ENCODE data around the gene RNF166. TPM values are rescaled to one million over a fixed set of nuclear protein-coding genes. Genes with fewer than 3 reads are reported as not detected.

The RNF166 gene
- total and polyA plus RNA-seq, 4 donors = 7.8 to 27.2 (median 23.5) TPM

DNA sequence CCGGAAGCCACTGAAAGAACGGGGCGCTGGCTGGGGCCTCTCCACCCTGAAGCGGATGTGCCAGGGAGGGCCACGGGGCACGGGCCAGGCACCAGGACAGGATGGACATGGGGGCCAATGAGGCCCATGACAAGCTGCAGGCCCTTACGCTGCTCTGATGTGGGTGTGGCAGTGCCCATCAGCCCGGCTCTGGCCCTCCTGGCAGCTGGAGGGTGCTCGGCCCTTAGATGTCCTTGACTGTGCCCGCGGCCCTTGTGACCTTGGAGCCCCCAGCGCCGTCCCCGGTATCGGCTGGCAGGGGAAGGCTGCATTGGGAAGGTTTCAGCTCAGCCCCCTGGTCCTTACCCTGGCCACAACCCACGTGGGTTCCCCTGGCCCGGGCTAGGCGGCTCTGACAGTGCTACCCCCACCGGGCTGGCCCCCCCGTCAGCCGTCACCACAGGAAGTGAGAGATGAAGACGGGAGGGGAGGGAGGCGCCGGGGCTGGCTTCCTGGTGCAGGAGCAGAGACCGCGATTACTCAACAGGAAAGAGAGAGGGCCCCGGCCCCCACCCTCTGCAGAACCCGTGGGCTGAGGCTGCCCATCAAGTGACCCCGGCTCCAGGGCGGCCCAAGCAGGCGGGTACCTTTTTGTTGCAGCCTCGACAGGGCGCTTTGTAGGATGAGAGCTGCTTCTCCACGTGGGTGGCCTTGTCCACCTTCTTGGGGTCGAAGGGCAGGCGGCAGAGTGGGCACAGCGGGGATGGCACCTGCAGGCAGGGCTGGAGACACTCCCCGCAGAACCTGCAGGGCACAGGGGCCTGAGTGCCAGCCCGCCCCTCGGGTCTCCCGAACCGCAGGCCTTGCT lies 5.3 kb downstream of the RNF166 start:
- Histone ChIP-seq H3K4me3 (ENCODE audit: low read depth, low read length) (no peak overlapping the region), H3K9me3 (ENCODE audit: control insufficient read depth, insufficient read depth, low read length) (no peaks in the 10 kb centered on the region), H3K4me1 (ENCODE audit: control insufficient read depth, insufficient read depth, low read length) (peaks cover 46% of the 10 kb centered on the region), H3K27me3 (ENCODE audit: control insufficient read depth, insufficient read depth, low read length) (no peaks in the 10 kb centered on the region), H3K27ac (ENCODE audit: low read depth, low read length) (no peak overlapping the region), H3K36me3 (ENCODE audit: control insufficient read depth, insufficient read depth, low read length) (peaks cover 81% of the 10 kb centered on the region)
- 81% methylated on average over 42 of the region's 42 CpGs for WGBS (ENCODE audit: insufficient coverage)
- peak in 1 of 6 donors; percentile 41 for DNase-seq (ENCODE audit: low read depth in 4 of 6, low spot score in 6 of 6)

DNA sequence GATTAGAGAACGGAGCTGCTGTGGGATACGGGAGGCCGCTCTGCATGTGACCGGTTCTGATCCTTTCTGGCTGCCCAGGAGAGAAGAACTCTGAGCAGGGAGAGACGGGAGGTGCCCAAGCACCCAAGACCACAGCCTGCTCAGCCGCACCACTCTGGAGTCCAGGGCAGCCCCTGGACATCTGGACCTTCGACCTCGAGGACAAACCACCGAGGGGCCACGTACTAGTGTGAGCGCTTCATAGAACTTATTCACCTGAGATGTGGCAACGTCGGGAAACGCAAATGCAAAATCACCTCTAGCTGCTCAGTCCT lies 5.9 kb downstream of the RNF166 start:
- peaks cover 87% of the 10 kb centered on the region for H3K36me3 ChIP-seq (ENCODE audit: control insufficient read depth, insufficient read depth, low read length)
- no peak overlapping the region for H3K27ac ChIP-seq (ENCODE audit: low read depth, low read length)
- H3K4me1 ChIP-seq (ENCODE audit: control insufficient read depth, insufficient read depth, low read length) = peaks cover 42% of the 10 kb centered on the region
- no peak for DNase-seq (ENCODE audit: low read depth in 4 of 6, low spot score in 6 of 6)
- H3K4me3 ChIP-seq (ENCODE audit: low read depth, low read length) = no peak overlapping the region
- WGBS (ENCODE audit: insufficient coverage) = 95% methylated on average over 14 of the region's 14 CpGs
- no peaks in the 10 kb centered on the region for H3K27me3 ChIP-seq (ENCODE audit: control insufficient read depth, insufficient read depth, low read length)
- H3K9me3 ChIP-seq (ENCODE audit: control insufficient read depth, insufficient read depth, low read length) = no peaks in the 10 kb centered on the region

DNA sequence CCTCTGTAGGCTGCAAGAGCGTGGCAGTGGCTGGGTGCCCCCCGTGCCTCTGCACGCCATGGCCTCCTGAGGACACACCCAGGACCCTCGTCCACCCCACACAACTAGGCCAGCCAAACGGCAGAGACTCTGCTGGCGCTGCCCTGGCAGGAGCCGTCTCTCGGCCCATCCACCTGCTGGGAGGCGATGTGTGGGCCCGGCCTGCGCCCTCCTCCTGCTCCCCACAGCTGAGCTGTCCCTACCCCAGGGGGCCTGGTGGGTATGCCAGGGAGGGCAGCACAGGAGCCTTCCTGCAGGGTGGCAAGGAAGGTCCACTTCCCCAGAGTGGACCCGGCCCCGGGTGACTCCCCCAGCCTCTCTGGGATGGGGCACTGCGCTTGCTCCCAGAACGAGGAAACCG lies 7.0 kb downstream of the RNF166 start:
- peaks cover 31% of the 10 kb centered on the region for H3K4me1 ChIP-seq (ENCODE audit: control insufficient read depth, insufficient read depth, low read length)
- no peak overlapping the region for H3K4me3 ChIP-seq (ENCODE audit: low read depth, low read length)
- H3K27me3 ChIP-seq (ENCODE audit: control insufficient read depth, insufficient read depth, low read length) = no peaks in the 10 kb centered on the region
- WGBS (ENCODE audit: insufficient coverage) = 91% methylated on average over 16 of the region's 16 CpGs
- no peak overlapping the region for H3K27ac ChIP-seq (ENCODE audit: low read depth, low read length)
- H3K36me3 ChIP-seq (ENCODE audit: control insufficient read depth, insufficient read depth, low read length) = peaks cover 98% of the 10 kb centered on the region
- no peaks in the 10 kb centered on the region for H3K9me3 ChIP-seq (ENCODE audit: control insufficient read depth, insufficient read depth, low read length)
- no peak for DNase-seq (ENCODE audit: low read depth in 4 of 6, low spot score in 6 of 6)

DNA sequence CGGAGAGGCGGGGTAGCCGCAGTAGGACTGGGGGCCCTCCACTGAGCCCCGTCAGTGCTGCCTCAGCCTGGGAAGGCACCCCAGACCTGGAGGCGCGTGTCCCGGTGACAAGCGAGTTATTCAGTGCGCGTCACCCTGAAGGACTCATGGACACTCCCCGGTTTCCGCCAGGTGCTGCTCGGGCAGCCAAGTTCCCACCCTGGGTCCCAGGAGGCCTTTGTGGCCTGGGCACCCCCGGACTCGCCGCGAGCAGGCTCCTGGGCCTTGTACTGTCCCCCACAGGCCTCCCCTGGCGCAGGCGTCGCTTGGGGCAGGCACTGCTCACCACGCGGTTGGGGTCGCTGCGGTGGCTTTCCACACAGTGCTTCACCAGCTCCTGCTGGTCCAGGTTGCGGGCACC lies 7.6 kb downstream of the RNF166 start:
- Histone ChIP-seq H3K27me3 (ENCODE audit: control insufficient read depth, insufficient read depth, low read length) (no peaks in the 10 kb centered on the region), H3K4me1 (ENCODE audit: control insufficient read depth, insufficient read depth, low read length) (peaks cover 27% of the 10 kb centered on the region), H3K9me3 (ENCODE audit: control insufficient read depth, insufficient read depth, low read length) (no peaks in the 10 kb centered on the region), H3K36me3 (ENCODE audit: control insufficient read depth, insufficient read depth, low read length) (peaks cover 95% of the 10 kb centered on the region), H3K4me3 (ENCODE audit: low read depth, low read length) (no peak overlapping the region), H3K27ac (ENCODE audit: low read depth, low read length) (no peak overlapping the region)
- WGBS (ENCODE audit: insufficient coverage) = 96% methylated on average over 25 of the region's 25 CpGs
- DNase-seq (ENCODE audit: low read depth in 4 of 6, low spot score in 6 of 6) = no peak

DNA sequence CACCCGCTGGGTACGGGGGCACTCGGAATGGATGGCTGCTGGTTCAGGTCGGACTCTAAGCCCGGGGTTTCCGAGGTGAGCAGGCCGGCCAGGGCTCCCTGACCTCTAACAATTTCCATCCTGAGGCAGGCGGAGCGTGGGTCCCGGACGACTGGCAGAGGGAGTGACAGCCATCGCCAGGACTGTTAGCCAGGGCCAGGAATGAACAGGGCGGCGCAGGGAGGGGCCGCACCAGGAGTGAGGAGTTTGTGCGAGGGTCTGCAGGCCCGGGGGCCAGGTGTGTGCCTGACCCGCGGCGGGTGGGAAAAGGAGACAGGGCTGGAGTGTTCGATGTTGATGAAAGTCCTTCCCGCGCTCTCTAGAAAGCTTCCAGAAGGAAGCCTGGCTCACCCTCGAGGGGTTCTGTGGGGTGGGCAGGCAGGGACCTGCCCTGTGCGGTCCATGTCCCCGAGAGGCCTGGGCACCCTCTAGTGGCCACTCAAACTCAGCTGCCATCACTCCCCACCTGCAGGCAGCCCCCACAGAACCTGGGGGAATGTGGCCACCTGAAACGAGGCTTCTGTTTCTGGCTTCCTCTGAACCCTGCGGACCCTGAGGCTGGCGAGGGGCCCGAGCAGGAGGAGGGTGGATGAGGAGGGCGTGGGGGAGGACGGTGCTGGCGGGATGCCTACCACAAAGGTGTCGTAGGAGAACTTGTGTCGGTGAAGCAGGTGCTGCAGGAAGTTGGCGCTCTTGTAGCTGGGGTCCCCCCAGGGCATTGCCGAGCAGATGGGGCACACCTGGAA lies 8.2 kb downstream of the RNF166 start:
- 91% methylated on average over 36 of the region's 37 CpGs for WGBS (ENCODE audit: insufficient coverage)

DNA sequence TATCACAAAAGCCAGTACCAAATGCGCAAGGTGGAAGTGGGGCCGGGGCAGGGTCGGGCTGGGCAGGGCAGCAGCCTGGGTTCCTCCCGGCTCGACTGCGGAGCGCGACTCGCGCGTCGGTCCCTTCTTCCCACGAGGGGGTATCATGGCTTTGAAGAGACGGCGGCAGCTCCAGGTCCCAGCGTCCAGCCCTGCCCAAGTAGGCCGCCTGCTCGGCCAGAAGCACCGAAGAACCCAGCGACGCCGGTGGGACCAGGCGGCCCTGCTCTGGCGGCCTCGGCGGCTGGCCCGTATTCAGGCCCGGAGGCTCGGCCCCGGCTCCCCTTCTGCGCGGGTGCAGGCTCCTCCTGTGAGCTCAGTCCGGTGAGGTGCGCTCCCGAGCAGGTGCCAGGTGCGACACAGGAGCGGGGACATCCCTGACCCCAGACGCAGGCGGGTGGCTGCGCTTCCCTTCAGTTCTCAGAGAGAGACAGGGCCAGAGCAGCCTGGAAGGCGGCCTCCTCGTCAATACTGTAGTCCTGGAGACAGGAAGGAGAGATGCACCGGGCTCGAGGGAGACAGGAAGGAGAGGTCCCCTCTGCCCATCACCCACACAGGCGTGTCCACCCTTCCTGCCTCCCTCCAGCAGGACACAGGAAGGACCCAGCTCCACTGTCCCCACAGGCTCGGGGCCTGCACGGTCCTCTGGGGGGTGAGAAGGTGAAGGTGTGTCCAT lies 8.9 kb downstream of the RNF166 start:
- no peaks in the 10 kb centered on the region for H3K9me3 ChIP-seq (ENCODE audit: control insufficient read depth, insufficient read depth, low read length)
- WGBS (ENCODE audit: insufficient coverage) = 93% methylated on average over 42 of the region's 47 CpGs
- H3K4me1 ChIP-seq (ENCODE audit: control insufficient read depth, insufficient read depth, low read length) = peaks cover 19% of the 10 kb centered on the region
- peaks cover 82% of the 10 kb centered on the region for H3K36me3 ChIP-seq (ENCODE audit: control insufficient read depth, insufficient read depth, low read length)
- H3K27ac ChIP-seq (ENCODE audit: low read depth, low read length) = no peak overlapping the region
- H3K27me3 ChIP-seq (ENCODE audit: control insufficient read depth, insufficient read depth, low read length) = no peaks in the 10 kb centered on the region
- no peak overlapping the region for H3K4me3 ChIP-seq (ENCODE audit: low read depth, low read length)
- DNase-seq (ENCODE audit: low read depth in 4 of 6, low spot score in 6 of 6) = no peak

More for the DNA sequence above, 8.2 kb downstream of the RNF166 start:
- H3K9me3 ChIP-seq (ENCODE audit: control insufficient read depth, insufficient read depth, low read length) = no peaks in the 10 kb centered on the region
- H3K27me3 ChIP-seq (ENCODE audit: control insufficient read depth, insufficient read depth, low read length) = no peaks in the 10 kb centered on the region
- H3K4me3 ChIP-seq (ENCODE audit: low read depth, low read length) = no peak overlapping the region
- DNase-seq (ENCODE audit: low read depth in 4 of 6, low spot score in 6 of 6) = no peak
- H3K36me3 ChIP-seq (ENCODE audit: control insufficient read depth, insufficient read depth, low read length) = peaks cover 89% of the 10 kb centered on the region
- peaks cover 21% of the 10 kb centered on the region for H3K4me1 ChIP-seq (ENCODE audit: control insufficient read depth, insufficient read depth, low read length)
- H3K27ac ChIP-seq (ENCODE audit: low read depth, low read length) = no peak overlapping the region

DNA sequence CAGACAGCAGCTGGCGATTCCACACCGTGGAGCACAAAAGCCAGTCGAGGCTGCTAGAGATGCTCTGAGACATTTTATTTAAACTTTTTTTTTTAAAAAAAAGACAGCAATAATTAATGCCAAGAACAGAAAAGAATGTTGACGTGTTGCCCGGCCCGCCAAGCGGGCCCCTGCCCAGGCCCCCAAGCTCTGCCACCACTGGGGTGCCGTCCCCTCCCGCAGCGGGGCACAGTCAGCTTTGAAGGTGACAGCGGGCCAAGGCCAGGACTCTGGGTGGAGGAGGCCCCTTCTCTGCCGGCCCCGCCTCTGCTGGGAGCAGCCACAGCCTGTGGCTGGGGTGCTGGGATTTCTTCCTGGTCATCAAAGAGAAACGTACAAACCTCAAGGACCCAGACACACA lies 9.8 kb downstream of the RNF166 start:
- Histone ChIP-seq H3K27ac (ENCODE audit: low read depth, low read length) (no peak overlapping the region), H3K27me3 (ENCODE audit: control insufficient read depth, insufficient read depth, low read length) (no peaks in the 10 kb centered on the region), H3K4me3 (ENCODE audit: low read depth, low read length) (no peak overlapping the region), H3K36me3 (ENCODE audit: control insufficient read depth, insufficient read depth, low read length) (peaks cover 73% of the 10 kb centered on the region), H3K4me1 (ENCODE audit: control insufficient read depth, insufficient read depth, low read length) (peaks cover 10% of the 10 kb centered on the region), H3K9me3 (ENCODE audit: control insufficient read depth, insufficient read depth, low read length) (no peaks in the 10 kb centered on the region)
- DNase-seq (ENCODE audit: low read depth in 4 of 6, low spot score in 6 of 6) = no peak
- 86% methylated on average over 11 of the region's 14 CpGs for WGBS (ENCODE audit: insufficient coverage)

DNA sequence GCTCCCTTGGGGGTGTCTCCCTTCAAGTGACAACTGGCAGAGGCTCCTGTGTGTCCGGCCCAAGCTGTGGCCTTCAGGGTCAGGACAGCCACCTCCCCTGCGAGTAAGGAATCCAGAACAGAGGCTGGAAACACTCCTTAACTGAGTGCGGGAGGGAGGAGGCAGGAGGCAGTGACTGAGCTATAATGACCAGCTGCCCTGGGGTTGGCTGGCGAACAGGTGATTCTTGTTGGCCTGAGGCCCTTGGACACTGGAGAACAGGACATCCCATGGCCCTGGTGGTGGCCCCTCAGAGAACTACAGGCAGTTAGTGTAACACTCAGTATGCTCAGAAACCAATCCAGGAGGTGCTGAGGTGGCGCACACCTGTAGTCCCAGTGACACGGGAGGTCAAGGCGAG lies 10.5 kb downstream of the RNF166 start:
- Histone ChIP-seq H3K9me3 (ENCODE audit: control insufficient read depth, insufficient read depth, low read length) (no peaks in the 10 kb centered on the region), H3K27me3 (ENCODE audit: control insufficient read depth, insufficient read depth, low read length) (no peaks in the 10 kb centered on the region), H3K36me3 (ENCODE audit: control insufficient read depth, insufficient read depth, low read length) (peaks cover 66% of the 10 kb centered on the region), H3K4me1 (ENCODE audit: control insufficient read depth, insufficient read depth, low read length) (peaks cover 5% of the 10 kb centered on the region), H3K4me3 (ENCODE audit: low read depth, low read length) (no peak overlapping the region), H3K27ac (ENCODE audit: low read depth, low read length) (no peak overlapping the region)
- 87% methylated on average over 7 of the region's 7 CpGs for WGBS (ENCODE audit: insufficient coverage)
- no peak for DNase-seq (ENCODE audit: low read depth in 4 of 6, low spot score in 6 of 6)

DNA sequence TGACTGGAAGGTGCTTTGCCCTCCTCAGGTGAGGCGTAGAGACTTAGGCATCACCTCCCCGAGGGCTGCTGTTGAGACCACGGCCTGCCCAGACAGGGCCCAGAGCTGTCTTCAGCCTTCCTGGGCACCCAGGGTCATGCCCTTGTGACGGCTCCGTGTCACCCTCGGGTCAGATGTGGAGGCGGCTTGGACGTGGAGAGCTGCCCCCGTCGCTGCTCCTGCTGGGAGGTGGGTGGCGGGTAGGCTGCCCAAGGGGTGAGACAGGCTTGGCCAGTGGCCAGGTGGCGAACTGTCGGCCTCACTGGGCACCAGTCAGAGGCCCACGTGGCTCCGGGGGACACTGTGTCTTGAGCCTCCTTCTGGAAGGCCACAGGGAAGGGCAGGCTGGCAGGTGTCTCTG lies 11.0 kb downstream of the RNF166 start:
- Histone ChIP-seq H3K27me3 (ENCODE audit: control insufficient read depth, insufficient read depth, low read length) (no peaks in the 10 kb centered on the region), H3K4me1 (ENCODE audit: control insufficient read depth, insufficient read depth, low read length) (no peaks in the 10 kb centered on the region), H3K36me3 (ENCODE audit: control insufficient read depth, insufficient read depth, low read length) (peaks cover 61% of the 10 kb centered on the region), H3K4me3 (ENCODE audit: low read depth, low read length) (no peak overlapping the region), H3K27ac (ENCODE audit: low read depth, low read length) (no peak overlapping the region), H3K9me3 (ENCODE audit: control insufficient read depth, insufficient read depth, low read length) (no peaks in the 10 kb centered on the region)
- DNase-seq (ENCODE audit: low read depth in 4 of 6, low spot score in 6 of 6) = no peak
- 84% methylated on average over 15 of the region's 15 CpGs for WGBS (ENCODE audit: insufficient coverage)

Data from spinal cord (tissue), 10 donors.